ENCODE data around the gene FBXO27.
"Not testable (repeated sequence)": the region's sequence is repeated elsewhere in the genome, so short reads cannot be mapped to it uniquely, and the experiment has no call there.

Gene FBXO27

GRCh38 chr19:38990949-38991697 lies 41.2 kb downstream of the FBXO27 start:
- no peak overlapping the region for H3K4me3 ChIP-seq
- TF ChIP-seq CTCF (IDR thresholded peaks at IDR 0.05) = no peak
- no peak overlapping the region for H3K27ac ChIP-seq
- DNase-seq (ENCODE audit: low spot score) = no peak

DNA sequence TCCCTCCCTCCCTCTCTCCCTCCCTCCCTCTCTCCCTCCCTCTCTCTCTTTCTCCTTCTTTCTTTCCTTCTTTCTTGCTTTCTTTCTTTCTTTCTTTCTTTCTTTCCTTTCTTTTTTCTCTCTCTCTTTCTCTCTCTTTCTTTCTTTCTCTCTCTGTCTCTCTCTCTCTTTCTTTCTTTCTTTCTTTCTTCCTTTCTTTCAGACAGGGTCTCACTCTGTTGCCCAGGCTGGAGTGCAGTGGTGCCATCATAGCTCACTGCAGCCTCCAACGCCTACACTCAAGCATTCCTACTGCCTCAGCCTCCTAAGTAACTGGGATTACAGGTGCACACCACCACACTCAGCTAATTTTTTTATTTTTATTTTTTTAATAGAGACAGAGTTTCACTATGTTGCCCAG lies 42.7 kb downstream of the FBXO27 start:
- not testable (repeated sequence) for H3K4me3 ChIP-seq; DNase-seq (ENCODE audit: low spot score); H3K27ac ChIP-seq

GRCh38 chr19:38989066-38989605 lies 43.2 kb downstream of the FBXO27 start:
- TF ChIP-seq CTCF (IDR thresholded peaks at IDR 0.05) = no peak
- DNase-seq (ENCODE audit: low spot score) = no peak
- H3K27ac ChIP-seq = no peak overlapping the region
- H3K4me3 ChIP-seq = no peak overlapping the region

GRCh38 chr19:38988627-38989026 lies 43.7 kb downstream of the FBXO27 start:
- not testable (repeated sequence) for H3K27ac ChIP-seq

DNA sequence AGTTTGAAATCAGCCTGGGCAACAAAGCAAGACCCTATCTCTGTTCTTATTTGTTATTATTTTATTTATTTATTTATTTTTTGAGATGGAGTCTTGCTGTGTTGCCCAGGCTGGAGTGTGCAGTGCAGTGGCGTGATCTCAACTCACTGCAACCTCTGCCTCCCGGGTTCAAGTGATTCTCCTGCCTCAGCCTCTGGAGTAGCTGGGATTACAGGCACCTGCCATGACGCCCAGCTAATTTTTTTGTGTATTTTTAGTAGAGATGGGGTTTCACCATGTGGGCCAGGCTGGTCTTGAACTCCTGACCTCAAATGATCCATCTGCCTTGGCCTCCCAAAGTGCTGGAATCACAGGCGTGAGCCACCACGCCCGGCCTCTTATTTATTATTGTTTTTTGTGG lies 44.6 kb downstream of the FBXO27 start:
- not testable (repeated sequence) for H3K4me3 ChIP-seq; DNase-seq (ENCODE audit: low spot score); H3K27ac ChIP-seq

More at GRCh38 chr19:38988627-38989026, 43.7 kb downstream of the FBXO27 start:
- H3K4me3 ChIP-seq; DNase-seq (ENCODE audit: low spot score): not testable (repeated sequence)

DNA sequence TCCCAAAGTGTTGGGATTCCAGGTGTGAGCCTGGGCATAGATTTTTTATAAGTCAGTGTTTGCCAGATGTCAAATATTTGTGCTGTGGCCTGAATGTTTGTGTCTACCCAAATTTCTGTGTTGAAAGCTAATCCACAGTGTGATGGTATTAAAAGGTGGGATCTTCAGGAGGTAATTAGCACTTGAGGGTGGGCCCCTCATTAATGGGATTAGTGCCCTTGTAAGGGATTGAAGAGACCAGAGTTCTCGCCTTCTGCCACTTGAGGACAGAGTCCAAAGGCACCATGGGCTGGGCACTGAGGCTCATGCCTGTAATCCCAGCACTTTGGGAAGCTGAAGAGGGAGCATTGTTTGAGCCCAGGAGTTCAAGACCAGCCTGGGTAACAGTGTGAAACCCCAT lies 47.1 kb downstream of the FBXO27 start:
- H3K27ac ChIP-seq = no peak overlapping the region
- TF ChIP-seq CTCF (IDR thresholded peaks at IDR 0.05) = no peak
- no peak for DNase-seq (ENCODE audit: low spot score)
- no peak overlapping the region for H3K4me3 ChIP-seq

DNA sequence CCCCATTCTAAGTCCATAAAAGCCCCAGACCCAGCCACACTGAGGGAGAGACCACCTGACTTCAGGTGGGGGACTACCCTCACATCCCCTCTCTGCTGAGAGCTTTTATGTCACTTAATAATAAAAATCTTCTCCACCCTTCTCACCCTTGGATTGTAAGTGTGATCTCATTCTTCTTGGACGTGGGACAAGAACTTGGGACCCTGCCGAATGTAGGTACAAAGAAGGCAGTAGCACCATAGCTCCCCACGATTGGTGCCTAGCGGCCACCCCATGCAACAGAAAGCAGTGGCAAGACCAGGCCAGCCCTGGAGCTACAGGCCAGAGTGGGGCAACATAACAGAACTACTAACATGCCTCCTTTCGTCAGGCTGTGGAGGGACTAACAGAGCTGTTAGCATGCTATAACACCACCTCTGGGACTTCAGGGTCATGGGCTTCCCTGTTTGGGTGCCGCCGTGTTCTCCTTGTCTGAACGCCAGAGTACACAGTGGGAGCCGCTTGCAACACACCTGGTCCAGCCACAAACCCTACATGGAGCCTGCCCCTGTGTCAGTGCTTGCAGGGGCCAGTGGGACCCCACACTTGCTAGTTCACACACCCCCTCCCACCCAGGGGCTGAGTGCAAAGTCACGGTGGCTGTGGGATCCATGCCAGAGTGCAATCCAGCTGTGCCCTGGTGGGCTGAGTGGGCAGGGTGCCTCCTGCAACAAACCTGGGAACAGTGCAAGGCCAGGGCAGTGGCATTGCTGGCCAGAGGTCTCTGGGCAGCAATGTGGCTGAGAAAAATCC lies 51.6 kb downstream of the FBXO27 start:
- no peak overlapping the region for H3K27ac ChIP-seq
- TF ChIP-seq CTCF (IDR thresholded peaks at IDR 0.05) = no peak
- H3K4me3 ChIP-seq = no peak overlapping the region
- DNase-seq (ENCODE audit: low spot score) = no peak

GRCh38 chr19:38979812-38980211 lies 52.5 kb downstream of the FBXO27 start:
- TF ChIP-seq CTCF (IDR thresholded peaks at IDR 0.05) = no peak
- H3K4me3 ChIP-seq = no peak overlapping the region
- DNase-seq (ENCODE audit: low spot score) = no peak
- no peak overlapping the region for H3K27ac ChIP-seq

All from coronary artery (tissue), 2 donors.